ENCODE data around the gene SSH2. TPM values are rescaled to one million over a fixed set of nuclear protein-coding genes. Genes with fewer than 3 reads are reported as not detected.

The SSH2 gene
- total and polyA plus RNA-seq, 2 of the 13 experiments (the other 11 are each of a cell fraction or from before 2014, with no cell fraction given): 6.0 to 6.4 TPM

GRCh38 chr17:29740017-29740416, 190.0 kb downstream of the SSH2 start (continued):
- TF ChIP-seq DMTF1 (CRISPR knock-in tag; IDR thresholded peaks at IDR 0.05) (no peak), ZNF513 (CRISPR knock-in tag; conservative IDR thresholded peaks at IDR 0.05) (no peak), REXO4 (CRISPR knock-in tag; IDR thresholded peaks at IDR 0.05; ENCODE audit: borderline replicate concordance) (no peak), MEIS1 (CRISPR knock-in tag; IDR thresholded peaks at IDR 0.05; ENCODE audit: borderline replicate concordance) (peak; percentile 73; the same call in 1 of the 2 replicates), ZNF276 (CRISPR knock-in tag; IDR thresholded peaks at IDR 0.05; ENCODE audit: low read depth) (no peak), ZFP36L1 (CRISPR knock-in tag; IDR thresholded peaks at IDR 0.05) (0 out of 2 replicates have a peak, but pooled peaks have one; percentile 56), PREB (CRISPR knock-in tag; IDR thresholded peaks at IDR 0.05) (no peak), JUNB (CRISPR knock-in tag; IDR thresholded peaks at IDR 0.05; ENCODE audit: borderline replicate concordance) (no peak), IRF1 (CRISPR knock-in tag; IDR thresholded peaks at IDR 0.05; ENCODE audit: low read depth) (no peak), TP53 (CRISPR knock-in tag; conservative IDR thresholded peaks at IDR 0.05) (no peak), PHF5A (CRISPR knock-in tag; IDR thresholded peaks at IDR 0.05; ENCODE audit: low read depth, unreplicated experiment) (peak; percentile 68), ESRRA (CRISPR knock-in tag; IDR thresholded peaks at IDR 0.05; ENCODE audit: low read depth) (peak; percentile 97), ZC3H4 (CRISPR knock-in tag; IDR thresholded peaks at IDR 0.05; ENCODE audit: borderline replicate concordance) (no peak), HMG20A (CRISPR knock-in tag; IDR thresholded peaks at IDR 0.05; ENCODE audit: borderline replicate concordance) (peak; percentile 95), ATF7-NPFF (CRISPR knock-in tag; IDR thresholded peaks at IDR 0.05; ENCODE audit: low read depth) (no peak), HNF1A (IDR thresholded peaks at IDR 0.05; ENCODE audit: low read depth) (no peak), HNF1A (CRISPR knock-in tag; IDR thresholded peaks at IDR 0.05; ENCODE audit: borderline replicate concordance) (peak; percentile 49; the same call in 1 of the 2 replicates)

Measured in HepG2 (cell line).